HG03439 (cell line): ENCODE measurements around the gene FGFR1OP2.
A peak's percentile ranks its signal among the peaks of the same experiment; 100 is the strongest.

ENCODE experiments used
- ATAC-seq: cut with Tn5 transposase; IDR thresholded peaks from one replicate; pipeline ENCODE4 v1.9.1; 2021; ENCODE audit warnings: mild to moderate bottlenecking, moderate library complexity; ENCODE audit not compliant: unreplicated experiment

Gene FGFR1OP2

GRCh38 chr12:27001663-27002062, 63.4 kb downstream of the FGFR1OP2 start:
- ATAC-seq: no peak

GRCh38 chr12:27002141-27002540, 63.9 kb downstream of the FGFR1OP2 start:
- no peak for ATAC-seq

GRCh38 chr12:27003421-27004381, 65.4 kb downstream of the FGFR1OP2 start:
- no peak for ATAC-seq

GRCh38 chr12:27005495-27005894, 67.2 kb downstream of the FGFR1OP2 start:
- ATAC-seq: no peak

GRCh38 chr12:27006797-27007467, 68.7 kb downstream of the FGFR1OP2 start:
- no peak for ATAC-seq

GRCh38 chr12:27008081-27008480, 69.8 kb downstream of the FGFR1OP2 start:
- no peak for ATAC-seq

- no peak for ATAC-seq
These were observed 71.6 kb downstream of the FGFR1OP2 start for GRCh38 chr12:27009881-27010301.

GRCh38 chr12:27012239-27012981, 74.1 kb downstream of the FGFR1OP2 start:
- no peak for ATAC-seq

GRCh38 chr12:27012982-27013255, 74.6 kb downstream of the FGFR1OP2 start:
- ATAC-seq: no peak

- ATAC-seq: peak; percentile 18
These were observed 75.4 kb downstream of the FGFR1OP2 start for GRCh38 chr12:27013611-27014084.

- peak; percentile 89 for ATAC-seq
These were observed 76.0 kb downstream of the FGFR1OP2 start, which contains the start of gene TM7SF3 for GRCh38 chr12:27014085-27014858. Gene TM7SF3 (minus strand): TSS chr12:27014384. CDS start chr12:27014168, 216 bp downstream.

- no peak for ATAC-seq
These were observed 76.8 kb downstream of the FGFR1OP2 start for GRCh38 chr12:27014859-27015729.

- no peak for ATAC-seq
These were observed 77.4 kb downstream of the FGFR1OP2 start for GRCh38 chr12:27015730-27016076.
